ENCODE measurements around the gene ADAP1. TPM values are rescaled to one million over a fixed set of nuclear protein-coding genes. Genes with fewer than 3 reads are reported as not detected.

The ADAP1 gene
- total RNA-seq, 2 experiments from 2014 or later = 2.4 to 7.0 TPM

- Histone ChIP-seq H3K79me2 (ENCODE audit: insufficient read depth, low read depth, low read length) (no peaks in the 10 kb centered on the region), H3K9me2 (ENCODE audit: insufficient read depth, low read length) (no peaks in the 10 kb centered on the region), H3K9me3 (ENCODE audit: low read length) (no peaks in the 10 kb centered on the region), H2AFZ (ENCODE audit: low read length) (no peak overlapping the region), H4K20me1 (ENCODE audit: insufficient read depth, low read length) (no peaks in the 10 kb centered on the region), H3K4me2 (ENCODE audit: low read length) (no peak overlapping the region), H3K4me3 (ENCODE audit: low read depth, low read length, poor library complexity, severe bottlenecking) (no peak overlapping the region), H3K27ac (ENCODE audit: low read depth, low read length, poor library complexity, severe bottlenecking) (no peak overlapping the region), H3K36me3 (ENCODE audit: insufficient read depth, low read length) (no peaks in the 10 kb centered on the region), H3K4me1 (ENCODE audit: insufficient read depth, low read length, poor library complexity, severe bottlenecking) (peaks cover 44% of the 10 kb centered on the region)
- BruUV-seq (replicated peaks) = no TSS peak
- ChIA-PET CTCF (ENCODE audit: unreplicated experiment) (no interaction called here), POLR2A (interaction anchor here (0.6 kb wide), 1 partner anchor 78 kb away, joined by 3 read pairs; no protein-coding TSS in a partner anchor)
- DNase-seq (ENCODE audit: low spot score) = no peak
- TF ChIP-seq EZH2phosphoT487 (IDR thresholded peaks at IDR 0.05; ENCODE audit: borderline replicate concordance, low read depth, low read length) (no peak), CTCF (conservative IDR thresholded peaks at IDR 0.05; ENCODE audit: low read length) (no peak)
- intact Hi-C loops (cut with micrococcal nuclease; ENCODE audit: unreplicated experiment) = loop anchor here (5.0 kb wide), 2 partner anchors 151 to 669 kb away; no protein-coding TSS in a partner anchor
These were observed 36.7 kb upstream of the ADAP1 start for GRCh38 chr7:990933-991728.

- ChIA-PET CTCF (ENCODE audit: unreplicated experiment) (no interaction called here), POLR2A (interaction anchor here (0.6 kb wide), 1 partner anchor 79 kb away, joined by 3 read pairs; no protein-coding TSS in a partner anchor)
- DNase-seq (ENCODE audit: low spot score) = no peak
- H3K4me2 ChIP-seq (ENCODE audit: low read length) = no peak overlapping the region
- H3K79me2 ChIP-seq (ENCODE audit: insufficient read depth, low read depth, low read length) = no peaks in the 10 kb centered on the region
- no peak overlapping the region for H3K27ac ChIP-seq (ENCODE audit: low read depth, low read length, poor library complexity, severe bottlenecking)
- no peak for TF ChIP-seq CTCF (conservative IDR thresholded peaks at IDR 0.05; ENCODE audit: low read length)
- TF ChIP-seq EZH2phosphoT487 (IDR thresholded peaks at IDR 0.05; ENCODE audit: borderline replicate concordance, low read depth, low read length) = no peak
- H3K4me1 ChIP-seq (ENCODE audit: insufficient read depth, low read length, poor library complexity, severe bottlenecking) = peaks cover 45% of the 10 kb centered on the region
- no peaks in the 10 kb centered on the region for H4K20me1 ChIP-seq (ENCODE audit: insufficient read depth, low read length)
- no peak overlapping the region for H2AFZ ChIP-seq (ENCODE audit: low read length)
- H3K4me3 ChIP-seq (ENCODE audit: low read depth, low read length, poor library complexity, severe bottlenecking) = no peak overlapping the region
- no TSS peak for BruUV-seq (replicated peaks)
- H3K36me3 ChIP-seq (ENCODE audit: insufficient read depth, low read length) = no peaks in the 10 kb centered on the region
- H3K9me3 ChIP-seq (ENCODE audit: low read length) = no peaks in the 10 kb centered on the region
- H3K9me2 ChIP-seq (ENCODE audit: insufficient read depth, low read length) = no peaks in the 10 kb centered on the region
- intact Hi-C loops (cut with micrococcal nuclease; ENCODE audit: unreplicated experiment) = loop anchor here (5.0 kb wide), 2 partner anchors 152 to 668 kb away; no protein-coding TSS in a partner anchor
These were observed 36.0 kb upstream of the ADAP1 start for GRCh38 chr7:990352-990932.

All from OCI-LY7 (cell line).